Measurements from ENCODE around the gene NPFF. TPM values are rescaled to one million over a fixed set of nuclear protein-coding genes. Genes with fewer than 3 reads are reported as not detected.
A peak's percentile ranks its signal among the peaks of the same experiment; 100 is the strongest.

NPFF gene
- total and polyA plus RNA-seq, 2 experiments from 2014 or later, result not detected

DNA sequence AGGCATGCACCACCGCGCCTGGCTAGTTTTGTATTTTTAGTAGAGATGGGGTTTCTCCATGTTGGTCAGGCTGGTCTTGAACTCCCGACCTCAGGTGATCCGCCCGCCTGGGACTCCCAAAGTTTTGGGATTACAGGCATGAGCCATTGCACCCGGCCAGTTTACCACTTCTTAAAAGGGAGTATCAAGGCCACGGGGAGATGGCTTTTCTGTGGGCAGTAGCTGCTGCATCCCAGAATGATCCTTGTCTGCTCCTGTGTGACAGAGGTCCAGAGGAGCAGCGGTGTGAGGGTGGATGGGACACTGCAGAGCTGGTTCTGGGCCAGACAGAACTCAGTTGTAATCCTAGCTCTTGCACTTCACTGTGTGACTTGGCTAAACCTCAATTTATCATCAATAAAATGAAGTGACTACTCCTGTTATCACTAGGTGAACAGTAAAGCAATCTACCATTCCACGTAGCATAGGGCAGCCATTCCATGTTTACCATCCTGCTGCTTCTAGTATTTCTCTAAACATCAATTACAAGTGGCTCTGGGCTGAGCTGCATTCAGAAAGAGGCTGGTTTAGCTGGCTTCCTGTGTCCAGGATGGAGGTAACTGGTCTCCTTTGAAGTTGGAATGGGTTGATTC is 3.0 kb upstream of the NPFF start:
- H3K27me3 ChIP-seq (replicated peaks; ENCODE audit: insufficient read depth), result no peaks in the 10 kb centered on the region
- H2AFZ ChIP-seq, result no peak overlapping the region
- H3K79me2 ChIP-seq (ENCODE audit: insufficient read depth), result no peaks in the 10 kb centered on the region
- no peak overlapping the region for H3K27ac ChIP-seq
- H3F3A ChIP-seq (ENCODE audit: insufficient read depth), result peaks cover 28% of the 10 kb centered on the region
- no peaks in the 10 kb centered on the region for H3K9me3 ChIP-seq (ENCODE audit: low read depth)
- H3K4me2 ChIP-seq (ENCODE audit: unreplicated experiment), result no peak overlapping the region
- in situ Hi-C loops (cut with MboI), result no loop called here
- TF ChIP-seq EZH2phosphoT487 (IDR thresholded peaks at IDR 0.05; ENCODE audit: insufficient read depth, low read depth) (no peak), EZH2 (IDR thresholded peaks at IDR 0.05; ENCODE audit: insufficient read depth, poor library complexity, severe bottlenecking) (no peak)
- DNase-seq, result no peak
- WGBS, 2 experiments (ENCODE audit: low coverage in 1 of 2, low lambda C conversion rate in 2 of 2, missing lambda C conversion rate in 2 of 2), result 84 to 86% methylated on average over 9 of the region's 9 CpGs
- peaks cover 15% of the 10 kb centered on the region for H3K4me1 ChIP-seq (ENCODE audit: insufficient read depth)
- no peaks in the 10 kb centered on the region for H3K9me2 ChIP-seq (ENCODE audit: insufficient read depth)
- H4K20me1 ChIP-seq (ENCODE audit: insufficient read depth), result no peaks in the 10 kb centered on the region
- peaks cover 29% of the 10 kb centered on the region for H3K36me3 ChIP-seq (ENCODE audit: low read depth)
- H3K9ac ChIP-seq, result no peak overlapping the region
- H3K4me3 ChIP-seq, result no peak overlapping the region

GRCh38 chr12:53508534-53509170 is 1.4 kb upstream of the NPFF start:
- Histone ChIP-seq H3K27me3 (replicated peaks; ENCODE audit: insufficient read depth) (no peaks in the 10 kb centered on the region), H3K4me3 (no peak overlapping the region), H3K4me1 (ENCODE audit: insufficient read depth) (peaks cover 20% of the 10 kb centered on the region), H3K4me2 (ENCODE audit: unreplicated experiment) (no peak overlapping the region), H3K9me3 (ENCODE audit: low read depth) (no peaks in the 10 kb centered on the region), H4K20me1 (ENCODE audit: insufficient read depth) (no peaks in the 10 kb centered on the region), H3K9ac (no peak overlapping the region), H3F3A (ENCODE audit: insufficient read depth) (peaks cover 35% of the 10 kb centered on the region), H3K27ac (no peak overlapping the region), H2AFZ (no peak overlapping the region), H3K9me2 (ENCODE audit: insufficient read depth) (no peaks in the 10 kb centered on the region), H3K36me3 (ENCODE audit: low read depth) (peaks cover 17% of the 10 kb centered on the region), H3K79me2 (ENCODE audit: insufficient read depth) (0 out of 2 replicates have a peak, but pooled peaks cover under 1% of the 10 kb centered on the region)
- TF ChIP-seq EZH2 (IDR thresholded peaks at IDR 0.05; ENCODE audit: insufficient read depth, poor library complexity, severe bottlenecking), result no peak
- TF ChIP-seq EZH2phosphoT487 (IDR thresholded peaks at IDR 0.05; ENCODE audit: insufficient read depth, low read depth), result no peak
- WGBS, 2 experiments (ENCODE audit: low coverage in 1 of 2, low lambda C conversion rate in 2 of 2, missing lambda C conversion rate in 2 of 2), result 17 to 18% methylated on average over 7 of the region's 7 CpGs
- in situ Hi-C loops (cut with MboI), result no loop called here
- DNase-seq, result peak; percentile 83

DNA sequence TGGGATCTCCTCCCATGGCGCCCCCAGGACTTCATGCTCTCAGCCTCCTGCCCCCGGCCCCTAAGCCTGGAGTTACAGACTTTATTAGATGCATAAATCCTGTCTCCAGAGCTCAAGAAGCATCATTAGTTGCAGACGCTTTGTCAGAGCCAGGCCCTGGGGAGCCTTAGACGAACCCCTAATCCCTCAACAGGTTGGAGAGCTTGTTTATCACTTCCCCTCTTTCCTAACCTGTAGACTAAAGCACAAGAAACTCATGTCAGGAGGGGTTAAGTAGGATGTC is 260 bp upstream of the NPFF start:
- Histone ChIP-seq H3K27ac (no peak overlapping the region), H3K36me3 (ENCODE audit: low read depth) (peaks cover 9% of the 10 kb centered on the region), H3K4me2 (ENCODE audit: unreplicated experiment) (no peak overlapping the region), H3K4me1 (ENCODE audit: insufficient read depth) (peaks cover 21% of the 10 kb centered on the region), H3K27me3 (replicated peaks; ENCODE audit: insufficient read depth) (no peaks in the 10 kb centered on the region), H3K9me2 (ENCODE audit: insufficient read depth) (no peaks in the 10 kb centered on the region), H3K79me2 (ENCODE audit: insufficient read depth) (peaks cover 10% of the 10 kb centered on the region; the same call in 1 of the 2 replicates), H3K9me3 (ENCODE audit: low read depth) (no peaks in the 10 kb centered on the region), H4K20me1 (ENCODE audit: insufficient read depth) (no peaks in the 10 kb centered on the region), H3K9ac (no peak overlapping the region), H3F3A (ENCODE audit: insufficient read depth) (peaks cover 35% of the 10 kb centered on the region), H3K4me3 (no peak overlapping the region), H2AFZ (no peak overlapping the region)
- in situ Hi-C loops (cut with MboI), result no loop called here
- 83 to 86% methylated on average over 4 of the region's 4 CpGs for WGBS, 2 experiments (ENCODE audit: low coverage in 1 of 2, low lambda C conversion rate in 2 of 2, missing lambda C conversion rate in 2 of 2)
- TF ChIP-seq EZH2 (IDR thresholded peaks at IDR 0.05; ENCODE audit: insufficient read depth, poor library complexity, severe bottlenecking) (no peak), EZH2phosphoT487 (IDR thresholded peaks at IDR 0.05; ENCODE audit: insufficient read depth, low read depth) (no peak)
- no peak for DNase-seq

- Histone ChIP-seq H3K27ac (peak overlapping the region; percentile 80), H3K9ac (peak overlapping the region; percentile 74), H3K9me2 (ENCODE audit: insufficient read depth) (no peaks in the 10 kb centered on the region), H3K4me3 (no peak overlapping the region), H4K20me1 (ENCODE audit: insufficient read depth) (no peaks in the 10 kb centered on the region), H3K36me3 (ENCODE audit: low read depth) (no peaks in the 10 kb centered on the region), H3K4me2 (ENCODE audit: unreplicated experiment) (peak overlapping the region; percentile 7), H3K4me1 (ENCODE audit: insufficient read depth) (peaks cover 32% of the 10 kb centered on the region), H3F3A (ENCODE audit: insufficient read depth) (peaks cover 35% of the 10 kb centered on the region), H2AFZ (no peak overlapping the region), H3K79me2 (ENCODE audit: insufficient read depth) (peaks cover 21% of the 10 kb centered on the region), H3K27me3 (replicated peaks; ENCODE audit: insufficient read depth) (no peaks in the 10 kb centered on the region), H3K9me3 (ENCODE audit: low read depth) (no peaks in the 10 kb centered on the region)
- in situ Hi-C loops (cut with MboI), result no loop called here
- no peak for DNase-seq
- TF ChIP-seq EZH2phosphoT487 (IDR thresholded peaks at IDR 0.05; ENCODE audit: insufficient read depth, low read depth), result no peak
- no peak for TF ChIP-seq EZH2 (IDR thresholded peaks at IDR 0.05; ENCODE audit: insufficient read depth, poor library complexity, severe bottlenecking)
- 55 to 56% methylated on average over 2 of the region's 2 CpGs for WGBS, 2 experiments (ENCODE audit: low coverage in 1 of 2, low lambda C conversion rate in 2 of 2, missing lambda C conversion rate in 2 of 2)
These were observed 866 bp downstream of the NPFF start for GRCh38 chr12:53506450-53506785.

Data from GM23248 (cell line).